Measurements from ENCODE around the gene KLRK1. TPM values are rescaled to one million over a fixed set of nuclear protein-coding genes. Genes with fewer than 3 reads are reported as not detected.
"Not testable (repeated sequence)": the region's sequence is repeated elsewhere in the genome, so short reads cannot be mapped to it uniquely, and the experiment has no call there.

The KLRK1 gene
- total RNA-seq, 2 experiments from 2014 or later: 319 to 355 TPM

GRCh38 chr12:10400829-10401228 lies 11.0 kb upstream of the KLRK1 start:
- H3K9me3 Mint-ChIP-seq: peaks cover 2% of the 10 kb centered on the region
- peak overlapping the region; percentile 76 for H3K4me3 Mint-ChIP-seq
- peak overlapping the region; percentile 67 for H3K27ac Mint-ChIP-seq
- no peaks in the 10 kb centered on the region for H3K27me3 Mint-ChIP-seq
- DNase-seq (no peak), ATAC-seq (ENCODE audit: low read depth) (peak; percentile 45)
- POLR2A ChIA-PET: interaction anchor here (0.8 to 1.1 kb wide), 2 partner anchors 32 to 159 kb away, joined by 3 read pairs; no protein-coding TSS in a partner anchor
- H3K36me3 Mint-ChIP-seq: peaks cover 23% of the 10 kb centered on the region
- peaks cover 47% of the 10 kb centered on the region for H3K4me1 Mint-ChIP-seq

GRCh38 chr12:10398168-10398567 lies 8.3 kb upstream of the KLRK1 start:
- H3K4me1 Mint-ChIP-seq: peaks cover 58% of the 10 kb centered on the region
- POLR2A ChIA-PET: interaction anchor here (1.9 to 8.4 kb wide), 5 partner anchors 9 to 163 kb away, joined by 4 to 117 read pairs (median 10); no protein-coding TSS in a partner anchor
- peak overlapping the region; percentile 70 for H3K4me3 Mint-ChIP-seq
- peaks cover 14% of the 10 kb centered on the region for H3K36me3 Mint-ChIP-seq
- H3K27ac Mint-ChIP-seq: peak overlapping the region; percentile 79
- no peaks in the 10 kb centered on the region for H3K27me3 Mint-ChIP-seq
- no peaks in the 10 kb centered on the region for H3K9me3 Mint-ChIP-seq
- ATAC-seq (ENCODE audit: low read depth): no peak
- DNase-seq: no peak

- no peaks in the 10 kb centered on the region for H3K9me3 Mint-ChIP-seq
- H3K4me3 Mint-ChIP-seq: peak overlapping the region; percentile 70
- DNase-seq (no peak), ATAC-seq (ENCODE audit: low read depth) (peak; percentile 8)
- H3K4me1 Mint-ChIP-seq: peaks cover 63% of the 10 kb centered on the region
- H3K27ac Mint-ChIP-seq: peak overlapping the region; percentile 77
- POLR2A ChIA-PET: interaction anchor here (1.4 to 8.4 kb wide), 7 partner anchors 10 to 164 kb away, joined by 4 to 117 read pairs (median 10); no protein-coding TSS in a partner anchor
- peaks cover 11% of the 10 kb centered on the region for H3K36me3 Mint-ChIP-seq
- no peaks in the 10 kb centered on the region for H3K27me3 Mint-ChIP-seq
Observed at GRCh38 chr12:10397296-10397695, 7.5 kb upstream of the KLRK1 start.

GRCh38 chr12:10396176-10396575 lies 6.3 kb upstream of the KLRK1 start:
- ATAC-seq (ENCODE audit: low read depth); DNase-seq; H3K36me3 Mint-ChIP-seq; H3K9me3 Mint-ChIP-seq; H3K27me3 Mint-ChIP-seq: not testable (repeated sequence)
- POLR2A ChIA-PET: interaction anchor here (0.7 to 8.4 kb wide), 13 partner anchors 8 to 528 kb away, joined by 3 to 117 read pairs (median 5); partner anchors contain the start of gene KLRC4
- Mint-ChIP-seq H3K4me3 (peak overlapping the region; percentile 18), H3K4me1 (peaks cover 62% of the 10 kb centered on the region), H3K27ac (peak overlapping the region; percentile 54)

GRCh38 chr12:10395390-10395998 lies 5.7 kb upstream of the KLRK1 start:
- H3K9me3 Mint-ChIP-seq: no peaks in the 10 kb centered on the region
- H3K36me3 Mint-ChIP-seq: peaks cover 4% of the 10 kb centered on the region
- H3K4me3 Mint-ChIP-seq: peak overlapping the region; percentile 69
- peak; percentile 55 for ATAC-seq (ENCODE audit: low read depth)
- POLR2A ChIA-PET: interaction anchor here (0.7 to 8.4 kb wide), 11 partner anchors 9 to 639 kb away, joined by 3 to 117 read pairs (median 5); partner anchors contain the start of gene KLRC4
- H3K27ac Mint-ChIP-seq: peak overlapping the region; percentile 94
- no peaks in the 10 kb centered on the region for H3K27me3 Mint-ChIP-seq
- DNase-seq: peak; percentile 35
- peaks cover 60% of the 10 kb centered on the region for H3K4me1 Mint-ChIP-seq

GRCh38 chr12:10394531-10395152 lies 4.8 kb upstream of the KLRK1 start:
- H3K36me3 Mint-ChIP-seq, H3K9me3 Mint-ChIP-seq, H3K27me3 Mint-ChIP-seq: not testable (repeated sequence)
- peak overlapping the region; percentile 94 for H3K27ac Mint-ChIP-seq
- peaks cover 61% of the 10 kb centered on the region for H3K4me1 Mint-ChIP-seq
- peak; percentile 45 for ATAC-seq (ENCODE audit: low read depth)
- peak; percentile 47 for DNase-seq
- POLR2A ChIA-PET: interaction anchor here (1.2 to 8.4 kb wide), 9 partner anchors 8 to 639 kb away, joined by 4 to 117 read pairs (median 5); partner anchors contain the start of gene KLRC4
- H3K4me3 Mint-ChIP-seq: peak overlapping the region; percentile 69

- peaks cover 11% of the 10 kb centered on the region for H3K36me3 Mint-ChIP-seq
- no peaks in the 10 kb centered on the region for H3K9me3 Mint-ChIP-seq
- DNase-seq: no peak
- POLR2A ChIA-PET: interaction anchor here (0.7 to 8.4 kb wide), 17 partner anchors 7 to 745 kb away, joined by 3 to 117 read pairs (median 5); partner anchors contain the start of genes CLEC2B and CLEC2D
- ATAC-seq (ENCODE audit: low read depth): no peak
- H3K4me1 Mint-ChIP-seq: peaks cover 59% of the 10 kb centered on the region
- H3K4me3 Mint-ChIP-seq: peak overlapping the region; percentile 67
- H3K27ac Mint-ChIP-seq: peak overlapping the region; percentile 76
- H3K27me3 Mint-ChIP-seq: no peaks in the 10 kb centered on the region
Observed at GRCh38 chr12:10393291-10393690, 3.5 kb upstream of the KLRK1 start.

- H3K4me3 Mint-ChIP-seq: peak overlapping the region; percentile 81
- peaks cover 12% of the 10 kb centered on the region for H3K36me3 Mint-ChIP-seq
- DNase-seq (no peak), ATAC-seq (ENCODE audit: low read depth) (peak; percentile 48)
- peaks cover 54% of the 10 kb centered on the region for H3K4me1 Mint-ChIP-seq
- no peaks in the 10 kb centered on the region for H3K9me3 Mint-ChIP-seq
- peak overlapping the region; percentile 93 for H3K27ac Mint-ChIP-seq
- H3K27me3 Mint-ChIP-seq: no peaks in the 10 kb centered on the region
- POLR2A ChIA-PET: interaction anchor here (0.5 to 8.4 kb wide), 18 partner anchors 10 to 744 kb away, joined by 3 to 117 read pairs (median 4); partner anchors contain the start of genes CD69, CLEC2B and CLEC2D
Observed at GRCh38 chr12:10392394-10392930, 2.6 kb upstream of the KLRK1 start.

- not testable (repeated sequence) for DNase-seq; H3K9me3 Mint-ChIP-seq; ATAC-seq (ENCODE audit: low read depth); H3K27me3 Mint-ChIP-seq
- peaks cover 53% of the 10 kb centered on the region for H3K4me1 Mint-ChIP-seq
- H3K4me3 Mint-ChIP-seq: peak overlapping the region; percentile 60
- peaks cover 18% of the 10 kb centered on the region for H3K36me3 Mint-ChIP-seq
- POLR2A ChIA-PET: interaction anchor here (0.7 to 8.4 kb wide), 9 partner anchors 9 to 635 kb away, joined by 3 to 117 read pairs (median 8); partner anchors contain the start of gene CD69
- peak overlapping the region; percentile 81 for H3K27ac Mint-ChIP-seq
Observed at GRCh38 chr12:10390991-10391390, 1.1 kb upstream of the KLRK1 start.

GRCh38 chr12:10388624-10389413 lies 1.0 kb downstream of the KLRK1 start:
- no peaks in the 10 kb centered on the region for H3K9me3 Mint-ChIP-seq
- H3K27ac Mint-ChIP-seq: peak overlapping the region; percentile 89
- H3K4me3 Mint-ChIP-seq: peak overlapping the region; percentile 84
- peaks cover 53% of the 10 kb centered on the region for H3K4me1 Mint-ChIP-seq
- ATAC-seq (ENCODE audit: low read depth): no peak
- no peak for DNase-seq
- no peaks in the 10 kb centered on the region for H3K27me3 Mint-ChIP-seq
- POLR2A ChIA-PET: interaction anchor here (0.9 to 5.5 kb wide), 13 partner anchors 7 to 720 kb away, joined by 3 to 87 read pairs (median 9); partner anchors contain the start of genes CD69 and CLEC2D
- H3K36me3 Mint-ChIP-seq: peaks cover 36% of the 10 kb centered on the region

- peaks cover 46% of the 10 kb centered on the region for H3K36me3 Mint-ChIP-seq
- ATAC-seq (ENCODE audit: low read depth); H3K9me3 Mint-ChIP-seq; H3K27me3 Mint-ChIP-seq; DNase-seq: not testable (repeated sequence)
- POLR2A ChIA-PET: interaction anchor here (0.6 to 5.5 kb wide), 18 partner anchors 8 to 714 kb away, joined by 3 to 87 read pairs (median 8); partner anchors contain the start of genes CD69, CLEC2B and GABARAPL1
- peaks cover 51% of the 10 kb centered on the region for H3K4me1 Mint-ChIP-seq
- peak overlapping the region; percentile 84 for H3K4me3 Mint-ChIP-seq
- H3K27ac Mint-ChIP-seq: peak overlapping the region; percentile 89
Observed at GRCh38 chr12:10387498-10387897, 2.3 kb downstream of the KLRK1 start.

- no peak for ATAC-seq (ENCODE audit: low read depth)
- H3K36me3 Mint-ChIP-seq: peaks cover 52% of the 10 kb centered on the region
Observed at GRCh38 chr12:10386857-10387256, 3.0 kb downstream of the KLRK1 start.

More at GRCh38 chr12:10386857-10387256, 3.0 kb downstream of the KLRK1 start:
- Mint-ChIP-seq H3K27ac (peak overlapping the region; percentile 89), H3K27me3 (no peaks in the 10 kb centered on the region), H3K4me3 (peak overlapping the region; percentile 84), H3K9me3 (no peaks in the 10 kb centered on the region), H3K4me1 (peaks cover 52% of the 10 kb centered on the region)
- POLR2A ChIA-PET: interaction anchor here (0.6 to 5.5 kb wide), 17 partner anchors 9 to 1972 kb away, joined by 3 to 87 read pairs (median 9); partner anchors contain the start of genes CLEC2B and GABARAPL1
- no peak for DNase-seq
